T-helper 17 cell (primary cell): Measurements from ENCODE around the gene FIBCD1. TPM values are rescaled to one million over a fixed set of nuclear protein-coding genes. Genes with fewer than 3 reads are reported as not detected.
"Not testable (repeated sequence)": the region's sequence is repeated elsewhere in the genome, so short reads cannot be mapped to it uniquely, and the experiment has no call there.

Experiments
- ATAC-seq: fragments of 150-1000 bp; cut with Tn5 transposase; 2 replicates; pipeline ENCODE4 v1.10.0; 2021; ENCODE audit warnings: mild to moderate bottlenecking, moderate library complexity
- DNase-seq, 3 donors: peaks; one replicate each; pipeline versions ENCODE4 v3.0.0 to v3.0.0-alpha.2; 2020 to 2021
- H3K9me3 ChIP-seq: one replicate; pipeline ENCODE4 v1.7.0; 2013; ENCODE audit warnings: low read length, mild to moderate bottlenecking; ENCODE audit not compliant: control insufficient read depth, poor library complexity, severe bottlenecking
- H3K27ac Mint-ChIP-seq: one replicate; pipeline ENCODE4 v1.8.0; 2022; ENCODE audit warnings: mild to moderate bottlenecking, moderate library complexity, mixed read lengths
- H3K27me3 Mint-ChIP-seq: one replicate; pipeline ENCODE4 v1.8.0; 2022; ENCODE audit warnings: mixed read lengths
- H3K36me3 Mint-ChIP-seq: one replicate; pipeline ENCODE4 v1.8.0; 2022; ENCODE audit warnings: low read depth, mixed read lengths
- H3K4me1 Mint-ChIP-seq: one replicate; pipeline ENCODE4 v1.8.0; 2022; ENCODE audit warnings: mild to moderate bottlenecking, mixed read lengths
- H3K4me3 Mint-ChIP-seq: one replicate; pipeline ENCODE4 v1.8.0; 2022; ENCODE audit warnings: mild to moderate bottlenecking, moderate library complexity, mixed read lengths
- total RNA-seq, 4 donors: library from RNA in 2 of 4; stranded (reverse) in 2 of 4; gene quantifications; one replicate each; pipeline ENCODE4 v1.2.3 and lab custom pipeline; 2022 to 2026

Gene FIBCD1
- total RNA-seq, 2 donors from 2014 or later: not detected

DNA sequence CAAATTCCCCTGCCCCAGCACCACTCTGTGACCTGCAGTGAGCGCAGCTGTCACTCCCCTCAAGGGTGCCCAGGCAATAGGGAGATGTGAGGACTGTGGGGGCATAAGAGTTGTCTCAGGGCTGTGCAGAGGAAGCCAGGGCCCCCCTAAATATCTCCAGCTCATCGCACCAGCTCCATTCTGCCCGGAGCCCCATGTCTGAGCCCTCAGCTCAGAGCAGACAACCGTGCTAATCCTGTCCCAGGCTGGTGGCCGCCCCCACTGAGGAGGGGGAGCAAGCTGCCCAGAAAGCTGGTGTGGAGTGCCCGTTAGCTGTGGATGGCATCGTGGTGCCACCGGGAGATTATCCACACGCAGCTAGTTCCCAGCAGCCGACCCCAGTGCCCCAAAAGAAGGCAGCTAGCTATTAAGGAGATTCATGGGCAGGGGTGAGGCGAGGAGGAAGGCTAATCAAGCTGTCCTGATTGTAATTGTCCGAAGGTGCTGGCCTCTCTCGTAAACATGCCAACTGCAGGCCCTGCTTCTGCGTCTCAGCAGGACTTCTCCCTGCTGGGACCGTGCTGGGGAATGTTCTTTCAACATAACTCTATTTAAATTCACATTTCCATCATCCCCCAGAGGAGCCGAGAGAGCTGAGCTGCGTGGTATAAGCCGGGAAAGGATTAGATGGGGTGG is 17.0 kb upstream of the FIBCD1 start:
- Mint-ChIP-seq H3K27ac (no peak overlapping the region), H3K4me3 (no peak overlapping the region), H3K36me3 (peaks cover 2% of the 10 kb centered on the region), H3K4me1 (no peaks in the 10 kb centered on the region), H3K27me3 (peaks cover under 1% of the 10 kb centered on the region)
- no peaks in the 10 kb centered on the region for H3K9me3 ChIP-seq
- no peak for ATAC-seq
- DNase-seq: no peak

DNA sequence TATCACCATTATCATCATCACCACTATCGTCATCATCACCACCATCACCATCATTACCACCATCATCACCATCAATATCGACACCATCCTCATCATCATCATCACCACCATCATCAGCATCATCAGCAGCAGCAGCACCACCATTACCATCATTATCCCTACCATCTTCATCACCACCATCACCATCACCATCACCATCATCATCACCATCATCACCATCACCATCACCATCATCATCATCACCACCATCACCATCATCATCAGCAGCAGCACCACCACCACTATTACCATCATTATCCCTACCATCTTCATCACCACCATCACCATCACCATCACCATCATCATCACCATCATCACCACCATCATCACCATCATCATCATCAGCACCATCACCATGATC is 15.9 kb upstream of the FIBCD1 start:
- not testable (repeated sequence) for H3K9me3 ChIP-seq, H3K27ac Mint-ChIP-seq, DNase-seq, H3K27me3 Mint-ChIP-seq, H3K4me1 Mint-ChIP-seq, H3K4me3 Mint-ChIP-seq, H3K36me3 Mint-ChIP-seq, ATAC-seq

DNA sequence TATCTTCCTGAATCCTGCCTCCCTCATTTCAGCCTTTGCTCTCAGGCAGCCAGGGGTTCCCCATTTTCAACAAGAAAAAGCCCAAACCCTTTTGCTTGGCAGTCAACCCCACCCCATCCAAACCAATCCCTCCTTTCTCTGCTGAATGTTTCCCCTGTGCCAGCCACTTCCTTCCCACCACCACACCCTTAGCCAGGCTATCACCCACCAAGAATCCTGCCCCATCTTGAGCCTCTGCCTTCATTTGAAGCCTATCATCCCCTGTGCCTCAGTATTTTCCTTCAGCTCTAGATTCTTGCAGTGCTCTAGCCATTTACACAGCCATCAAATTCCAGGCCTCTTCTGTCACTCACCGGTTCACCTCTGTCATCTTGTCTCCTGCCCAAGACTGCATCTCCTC is 15.3 kb upstream of the FIBCD1 start:
- H3K9me3 ChIP-seq: no peaks in the 10 kb centered on the region
- Mint-ChIP-seq H3K27me3 (peaks cover under 1% of the 10 kb centered on the region), H3K4me1 (no peaks in the 10 kb centered on the region), H3K4me3 (no peak overlapping the region), H3K27ac (no peak overlapping the region), H3K36me3 (peaks cover 2% of the 10 kb centered on the region)
- DNase-seq: no peak
- ATAC-seq: no peak

- H3K9me3 ChIP-seq: no peaks in the 10 kb centered on the region
- Mint-ChIP-seq H3K4me1 (no peaks in the 10 kb centered on the region), H3K27me3 (peaks cover 21% of the 10 kb centered on the region), H3K36me3 (no peaks in the 10 kb centered on the region), H3K4me3 (no peak overlapping the region), H3K27ac (no peak overlapping the region)
- DNase-seq (no peak), ATAC-seq (no peak)
These were observed 13.2 kb upstream of the FIBCD1 start for GRCh38 chr9:130952065-130952762.

GRCh38 chr9:130950039-130950311 is 10.9 kb upstream of the FIBCD1 start:
- DNase-seq (no peak), ATAC-seq (no peak)
- Mint-ChIP-seq H3K36me3 (no peaks in the 10 kb centered on the region), H3K4me3 (no peak overlapping the region), H3K4me1 (no peaks in the 10 kb centered on the region), H3K27ac (no peak overlapping the region), H3K27me3 (peaks cover 37% of the 10 kb centered on the region)
- H3K9me3 ChIP-seq: no peaks in the 10 kb centered on the region

DNA sequence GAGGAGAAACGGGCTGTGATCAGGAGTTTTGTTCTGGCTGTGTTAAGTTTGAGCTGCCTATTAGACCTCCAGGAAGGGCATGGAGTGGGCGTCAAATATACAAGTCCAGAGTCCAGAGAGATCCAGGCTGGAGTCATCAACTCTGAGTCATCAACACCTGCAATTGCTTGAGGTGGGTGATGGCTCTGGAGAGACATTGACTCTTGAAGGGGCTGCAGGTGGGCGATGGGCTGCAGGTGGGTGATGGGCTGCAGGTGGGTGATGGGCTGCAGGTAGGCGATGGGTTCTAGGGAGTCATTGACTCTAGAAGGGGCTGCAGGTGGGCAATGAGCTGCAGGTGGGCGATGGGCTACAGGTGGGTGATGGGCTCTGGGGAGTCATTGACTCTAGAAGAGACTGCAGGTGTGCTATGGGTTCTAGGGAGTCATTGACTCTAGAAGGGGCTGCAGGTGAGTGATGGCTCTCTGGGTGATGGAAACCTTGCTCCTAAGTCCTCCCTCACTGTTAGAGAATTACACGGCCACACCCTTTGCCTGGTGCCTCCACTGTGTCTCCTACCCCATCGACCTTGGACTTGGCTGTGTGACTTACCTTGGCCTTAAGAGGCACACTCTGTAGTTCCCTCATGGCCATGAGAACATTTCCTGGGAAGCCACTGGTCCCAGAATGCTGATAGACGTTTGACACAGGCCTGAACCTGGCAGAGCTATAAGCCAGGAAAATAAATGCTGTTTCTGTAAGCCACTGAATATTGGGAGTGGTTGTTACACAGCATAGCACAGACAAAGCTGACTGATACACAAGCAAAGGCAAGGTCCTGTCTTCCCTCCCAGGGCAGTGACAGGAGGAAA is 10.4 kb upstream of the FIBCD1 start:
- ATAC-seq (no peak), DNase-seq (no peak)
- Mint-ChIP-seq H3K36me3 (no peaks in the 10 kb centered on the region), H3K27me3 (peaks cover 43% of the 10 kb centered on the region), H3K4me3 (no peak overlapping the region), H3K27ac (no peak overlapping the region), H3K4me1 (no peaks in the 10 kb centered on the region)
- no peaks in the 10 kb centered on the region for H3K9me3 ChIP-seq

GRCh38 chr9:130948266-130948665 is 9.2 kb upstream of the FIBCD1 start:
- no peaks in the 10 kb centered on the region for H3K9me3 ChIP-seq
- DNase-seq (no peak), ATAC-seq (no peak)
- H3K27me3 Mint-ChIP-seq: peaks cover 51% of the 10 kb centered on the region
- H3K36me3 Mint-ChIP-seq: no peaks in the 10 kb centered on the region
- no peak overlapping the region for H3K27ac Mint-ChIP-seq
- H3K4me1 Mint-ChIP-seq: no peaks in the 10 kb centered on the region
- H3K4me3 Mint-ChIP-seq: no peak overlapping the region

DNA sequence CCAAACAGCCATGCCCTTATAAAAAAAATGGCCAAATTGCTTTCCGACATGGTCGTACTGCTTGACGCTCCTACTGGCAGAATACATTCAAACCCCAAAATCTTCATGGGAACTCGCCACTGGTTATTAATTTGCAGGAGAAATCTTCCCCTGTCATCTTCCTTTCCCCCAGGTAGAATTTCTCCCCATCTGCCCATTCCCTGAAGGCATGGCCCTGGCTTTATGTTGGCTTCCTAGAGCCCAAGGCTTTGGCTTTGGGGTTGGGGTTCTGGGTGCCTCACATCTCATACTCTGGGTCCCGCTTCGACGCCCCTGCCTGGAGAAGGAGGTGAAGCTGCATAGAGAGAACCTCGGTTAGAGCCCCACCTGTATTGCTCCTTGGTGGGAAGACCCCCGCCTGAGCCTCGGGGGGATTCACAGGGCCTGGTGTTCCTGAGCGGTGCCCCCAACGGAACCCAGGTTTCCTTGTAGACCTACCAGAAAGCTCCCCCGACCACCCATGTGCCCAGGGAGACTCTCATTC is 8.6 kb upstream of the FIBCD1 start:
- Mint-ChIP-seq H3K27ac (no peak overlapping the region), H3K4me3 (no peak overlapping the region), H3K4me1 (no peaks in the 10 kb centered on the region), H3K27me3 (peaks cover 56% of the 10 kb centered on the region), H3K36me3 (no peaks in the 10 kb centered on the region)
- ATAC-seq (no peak), DNase-seq (no peak)
- no peaks in the 10 kb centered on the region for H3K9me3 ChIP-seq

GRCh38 chr9:130946766-130947617 is 7.9 kb upstream of the FIBCD1 start:
- no peaks in the 10 kb centered on the region for H3K36me3 Mint-ChIP-seq

GRCh38 chr9:130945173-130945572 is 6.1 kb upstream of the FIBCD1 start:
- Mint-ChIP-seq H3K27me3 (peaks cover 78% of the 10 kb centered on the region), H3K4me1 (peaks cover 8% of the 10 kb centered on the region), H3K36me3 (no peaks in the 10 kb centered on the region), H3K27ac (no peak overlapping the region), H3K4me3 (no peak overlapping the region)
- no peak for DNase-seq
- H3K9me3 ChIP-seq: no peaks in the 10 kb centered on the region
- ATAC-seq: no peak

More at GRCh38 chr9:130946766-130947617, 7.9 kb upstream of the FIBCD1 start:
- no peak for DNase-seq
- peaks cover 60% of the 10 kb centered on the region for H3K27me3 Mint-ChIP-seq
- H3K9me3 ChIP-seq: no peaks in the 10 kb centered on the region
- no peak overlapping the region for H3K27ac Mint-ChIP-seq
- H3K4me1 Mint-ChIP-seq: no peaks in the 10 kb centered on the region
- no peak for ATAC-seq
- no peak overlapping the region for H3K4me3 Mint-ChIP-seq

GRCh38 chr9:130944510-130945058 is 5.5 kb upstream of the FIBCD1 start:
- Mint-ChIP-seq H3K27ac (no peak overlapping the region), H3K36me3 (no peaks in the 10 kb centered on the region), H3K4me3 (no peak overlapping the region), H3K4me1 (peaks cover 8% of the 10 kb centered on the region), H3K27me3 (peaks cover 78% of the 10 kb centered on the region)
- no peaks in the 10 kb centered on the region for H3K9me3 ChIP-seq
- ATAC-seq (no peak), DNase-seq (no peak)

DNA sequence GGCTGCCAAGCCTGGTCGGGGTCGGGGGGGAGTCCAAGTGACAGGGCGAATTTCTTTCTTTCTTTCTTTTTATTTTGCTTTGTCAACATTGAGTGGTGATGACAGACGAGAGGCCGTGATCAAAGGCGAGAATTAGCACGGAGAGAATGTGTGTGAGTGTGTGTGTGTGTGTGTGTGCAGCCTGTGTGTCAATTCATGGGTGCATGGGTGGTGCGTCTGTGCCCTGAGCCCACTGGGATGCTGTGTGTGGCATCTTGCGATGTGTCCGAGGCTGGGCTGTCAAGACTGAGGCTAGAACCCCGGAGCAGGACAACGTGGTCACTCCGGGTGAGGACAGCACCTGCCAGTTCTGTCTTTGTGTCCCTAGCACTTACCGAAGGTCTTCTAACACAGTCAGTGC is 4.7 kb upstream of the FIBCD1 start:
- ATAC-seq (no peak), DNase-seq (no peak)
- Mint-ChIP-seq H3K4me1 (peaks cover 9% of the 10 kb centered on the region), H3K27ac (no peak overlapping the region), H3K36me3 (no peaks in the 10 kb centered on the region), H3K4me3 (no peak overlapping the region), H3K27me3 (peaks cover 73% of the 10 kb centered on the region)
- H3K9me3 ChIP-seq: no peaks in the 10 kb centered on the region
